ENCODE results near the gene ARID1A. TPM values are rescaled to one million over a fixed set of nuclear protein-coding genes. Genes with fewer than 3 reads are reported as not detected.

Gene ARID1A
- total and polyA plus RNA-seq, 9 of the 15 experiments (the other 6 are each of a cell fraction or from before 2014, with no cell fraction given), result 8.3 to 88.3 (median 22.5) TPM

- TF ChIP-seq, protein P1, sequence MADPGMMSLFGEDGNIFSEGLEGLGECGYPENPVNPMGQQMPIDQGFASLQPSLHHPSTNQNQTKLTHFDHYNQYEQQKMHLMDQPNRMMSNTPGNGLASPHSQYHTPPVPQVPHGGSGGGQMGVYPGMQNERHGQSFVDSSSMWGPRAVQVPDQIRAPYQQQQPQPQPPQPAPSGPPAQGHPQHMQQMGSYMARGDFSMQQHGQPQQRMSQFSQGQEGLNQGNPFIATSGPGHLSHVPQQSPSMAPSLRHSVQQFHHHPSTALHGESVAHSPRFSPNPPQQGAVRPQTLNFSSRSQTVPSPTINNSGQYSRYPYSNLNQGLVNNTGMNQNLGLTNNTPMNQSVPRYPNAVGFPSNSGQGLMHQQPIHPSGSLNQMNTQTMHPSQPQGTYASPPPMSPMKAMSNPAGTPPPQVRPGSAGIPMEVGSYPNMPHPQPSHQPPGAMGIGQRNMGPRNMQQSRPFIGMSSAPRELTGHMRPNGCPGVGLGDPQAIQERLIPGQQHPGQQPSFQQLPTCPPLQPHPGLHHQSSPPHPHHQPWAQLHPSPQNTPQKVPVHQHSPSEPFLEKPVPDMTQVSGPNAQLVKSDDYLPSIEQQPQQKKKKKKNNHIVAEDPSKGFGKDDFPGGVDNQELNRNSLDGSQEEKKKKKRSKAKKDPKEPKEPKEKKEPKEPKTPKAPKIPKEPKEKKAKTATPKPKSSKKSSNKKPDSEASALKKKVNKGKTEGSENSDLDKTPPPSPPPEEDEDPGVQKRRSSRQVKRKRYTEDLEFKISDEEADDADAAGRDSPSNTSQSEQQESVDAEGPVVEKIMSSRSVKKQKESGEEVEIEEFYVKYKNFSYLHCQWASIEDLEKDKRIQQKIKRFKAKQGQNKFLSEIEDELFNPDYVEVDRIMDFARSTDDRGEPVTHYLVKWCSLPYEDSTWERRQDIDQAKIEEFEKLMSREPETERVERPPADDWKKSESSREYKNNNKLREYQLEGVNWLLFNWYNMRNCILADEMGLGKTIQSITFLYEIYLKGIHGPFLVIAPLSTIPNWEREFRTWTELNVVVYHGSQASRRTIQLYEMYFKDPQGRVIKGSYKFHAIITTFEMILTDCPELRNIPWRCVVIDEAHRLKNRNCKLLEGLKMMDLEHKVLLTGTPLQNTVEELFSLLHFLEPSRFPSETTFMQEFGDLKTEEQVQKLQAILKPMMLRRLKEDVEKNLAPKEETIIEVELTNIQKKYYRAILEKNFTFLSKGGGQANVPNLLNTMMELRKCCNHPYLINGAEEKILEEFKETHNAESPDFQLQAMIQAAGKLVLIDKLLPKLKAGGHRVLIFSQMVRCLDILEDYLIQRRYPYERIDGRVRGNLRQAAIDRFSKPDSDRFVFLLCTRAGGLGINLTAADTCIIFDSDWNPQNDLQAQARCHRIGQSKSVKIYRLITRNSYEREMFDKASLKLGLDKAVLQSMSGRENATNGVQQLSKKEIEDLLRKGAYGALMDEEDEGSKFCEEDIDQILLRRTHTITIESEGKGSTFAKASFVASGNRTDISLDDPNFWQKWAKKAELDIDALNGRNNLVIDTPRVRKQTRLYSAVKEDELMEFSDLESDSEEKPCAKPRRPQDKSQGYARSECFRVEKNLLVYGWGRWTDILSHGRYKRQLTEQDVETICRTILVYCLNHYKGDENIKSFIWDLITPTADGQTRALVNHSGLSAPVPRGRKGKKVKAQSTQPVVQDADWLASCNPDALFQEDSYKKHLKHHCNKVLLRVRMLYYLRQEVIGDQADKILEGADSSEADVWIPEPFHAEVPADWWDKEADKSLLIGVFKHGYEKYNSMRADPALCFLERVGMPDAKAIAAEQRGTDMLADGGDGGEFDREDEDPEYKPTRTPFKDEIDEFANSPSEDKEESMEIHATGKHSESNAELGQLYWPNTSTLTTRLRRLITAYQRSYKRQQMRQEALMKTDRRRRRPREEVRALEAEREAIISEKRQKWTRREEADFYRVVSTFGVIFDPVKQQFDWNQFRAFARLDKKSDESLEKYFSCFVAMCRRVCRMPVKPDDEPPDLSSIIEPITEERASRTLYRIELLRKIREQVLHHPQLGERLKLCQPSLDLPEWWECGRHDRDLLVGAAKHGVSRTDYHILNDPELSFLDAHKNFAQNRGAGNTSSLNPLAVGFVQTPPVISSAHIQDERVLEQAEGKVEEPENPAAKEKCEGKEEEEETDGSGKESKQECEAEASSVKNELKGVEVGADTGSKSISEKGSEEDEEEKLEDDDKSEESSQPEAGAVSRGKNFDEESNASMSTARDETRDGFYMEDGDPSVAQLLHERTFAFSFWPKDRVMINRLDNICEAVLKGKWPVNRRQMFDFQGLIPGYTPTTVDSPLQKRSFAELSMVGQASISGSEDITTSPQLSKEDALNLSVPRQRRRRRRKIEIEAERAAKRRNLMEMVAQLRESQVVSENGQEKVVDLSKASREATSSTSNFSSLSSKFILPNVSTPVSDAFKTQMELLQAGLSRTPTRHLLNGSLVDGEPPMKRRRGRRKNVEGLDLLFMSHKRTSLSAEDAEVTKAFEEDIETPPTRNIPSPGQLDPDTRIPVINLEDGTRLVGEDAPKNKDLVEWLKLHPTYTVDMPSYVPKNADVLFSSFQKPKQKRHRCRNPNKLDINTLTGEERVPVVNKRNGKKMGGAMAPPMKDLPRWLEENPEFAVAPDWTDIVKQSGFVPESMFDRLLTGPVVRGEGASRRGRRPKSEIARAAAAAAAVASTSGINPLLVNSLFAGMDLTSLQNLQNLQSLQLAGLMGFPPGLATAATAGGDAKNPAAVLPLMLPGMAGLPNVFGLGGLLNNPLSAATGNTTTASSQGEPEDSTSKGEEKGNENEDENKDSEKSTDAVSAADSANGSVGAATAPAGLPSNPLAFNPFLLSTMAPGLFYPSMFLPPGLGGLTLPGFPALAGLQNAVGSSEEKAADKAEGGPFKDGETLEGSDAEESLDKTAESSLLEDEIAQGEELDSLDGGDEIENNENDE (IDR thresholded peaks at IDR 0.05; ENCODE audit: low read depth, low read length), result no peak
- no peak for TF ChIP-seq KLF10 (CRISPR knock-in tag; IDR thresholded peaks at IDR 0.05)
- TF ChIP-seq ZNF507 (tag; conservative IDR thresholded peaks at IDR 0.05), result no peak
- TF ChIP-seq IRF2 (CRISPR knock-in tag; IDR thresholded peaks at IDR 0.05), result no peak
- no peak for TF ChIP-seq PTBP1 (IDR thresholded peaks at IDR 0.05; ENCODE audit: low read depth, low read length)
- no peak for TF ChIP-seq CEBPG (CRISPR knock-in tag; IDR thresholded peaks at IDR 0.05)
- TF ChIP-seq CEBPG (tag; conservative IDR thresholded peaks at IDR 0.05 in 1 of 2, IDR thresholded peaks at IDR 0.05 in 1 of 2), result no peak
- TF ChIP-seq RBM22 (IDR thresholded peaks at IDR 0.05; ENCODE audit: low read depth, low read length, poor library complexity, severe bottlenecking), result no peak
- TF ChIP-seq MTA3 (IDR thresholded peaks at IDR 0.05; ENCODE audit: borderline replicate concordance), result no peak
- TF ChIP-seq, protein P2, sequence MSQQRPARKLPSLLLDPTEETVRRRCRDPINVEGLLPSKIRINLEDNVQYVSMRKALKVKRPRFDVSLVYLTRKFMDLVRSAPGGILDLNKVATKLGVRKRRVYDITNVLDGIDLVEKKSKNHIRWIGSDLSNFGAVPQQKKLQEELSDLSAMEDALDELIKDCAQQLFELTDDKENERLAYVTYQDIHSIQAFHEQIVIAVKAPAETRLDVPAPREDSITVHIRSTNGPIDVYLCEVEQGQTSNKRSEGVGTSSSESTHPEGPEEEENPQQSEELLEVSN (IDR thresholded peaks at IDR 0.05; ENCODE audit: borderline replicate concordance in 1 of 2, extremely low read depth in 1 of 2, insufficient read depth in 1 of 2, insufficient read length in 1 of 2, low read depth in 1 of 2, low read length in 1 of 2, poor library complexity in 1 of 2, severe bottlenecking in 1 of 2), result peak; percentile 39 to 83
- TF ChIP-seq NFYB (IDR thresholded peaks at IDR 0.05; ENCODE audit: extremely low read depth, insufficient read length), result no peak
- TF ChIP-seq THRAP3 (IDR thresholded peaks at IDR 0.05; ENCODE audit: borderline replicate concordance), result no peak
These were observed 130.7 kb downstream of the ARID1A start, which contains the start of gene ZDHHC18 (continued) for GRCh38 chr1:26826261-26827105.

Data from K562 (cell line).